ENCODE results near the gene C4A.
A peak's percentile ranks its signal among the peaks of the same experiment; 100 is the strongest.

GRCh38 chr6:31945507-31946369, 36.1 kb upstream of the C4A start, which contains the start of gene CFB:
- TF ChIP-seq RCOR1 (IDR thresholded peaks at IDR 0.05; ENCODE audit: insufficient replicate concordance, low read length) (no peak), SMC3 (IDR thresholded peaks at IDR 0.05; ENCODE audit: low read depth, low read length) (0 out of 2 replicates have a peak, but pooled peaks have one; percentile 2), POLR2A (IDR thresholded peaks at IDR 0.05; ENCODE audit: low read depth, low read length) (no peak), USF2 (IDR thresholded peaks at IDR 0.05; ENCODE audit: low read depth, low read length) (no peak), CEBPB (IDR thresholded peaks at IDR 0.05; ENCODE audit: low read depth, low read length) (peak; percentile 28; the same call in 1 of the 2 replicates), BHLHE40 (IDR thresholded peaks at IDR 0.05; ENCODE audit: low read depth, low read length) (no peak), MAZ (IDR thresholded peaks at IDR 0.05; ENCODE audit: borderline replicate concordance, low read depth, low read length) (peak; percentile 32; the same call in 1 of the 2 replicates), NFE2L2 (IDR thresholded peaks at IDR 0.05; ENCODE audit: low read depth, low read length) (no peak), MXI1 (IDR thresholded peaks at IDR 0.05; ENCODE audit: borderline replicate concordance, low read depth, low read length) (0 out of 2 replicates have a peak, but pooled peaks have one; percentile 26), ELK1 (IDR thresholded peaks at IDR 0.05; ENCODE audit: borderline replicate concordance, low read depth, low read length) (no peak), MAFK (IDR thresholded peaks at IDR 0.05; ENCODE audit: low read depth, low read length) (no peak), RFX5 (IDR thresholded peaks at IDR 0.05; ENCODE audit: low read depth, low read length) (no peak), RAD21 (IDR thresholded peaks at IDR 0.05; ENCODE audit: low read length) (no peak)
- TF ChIP-seq, protein P1, sequence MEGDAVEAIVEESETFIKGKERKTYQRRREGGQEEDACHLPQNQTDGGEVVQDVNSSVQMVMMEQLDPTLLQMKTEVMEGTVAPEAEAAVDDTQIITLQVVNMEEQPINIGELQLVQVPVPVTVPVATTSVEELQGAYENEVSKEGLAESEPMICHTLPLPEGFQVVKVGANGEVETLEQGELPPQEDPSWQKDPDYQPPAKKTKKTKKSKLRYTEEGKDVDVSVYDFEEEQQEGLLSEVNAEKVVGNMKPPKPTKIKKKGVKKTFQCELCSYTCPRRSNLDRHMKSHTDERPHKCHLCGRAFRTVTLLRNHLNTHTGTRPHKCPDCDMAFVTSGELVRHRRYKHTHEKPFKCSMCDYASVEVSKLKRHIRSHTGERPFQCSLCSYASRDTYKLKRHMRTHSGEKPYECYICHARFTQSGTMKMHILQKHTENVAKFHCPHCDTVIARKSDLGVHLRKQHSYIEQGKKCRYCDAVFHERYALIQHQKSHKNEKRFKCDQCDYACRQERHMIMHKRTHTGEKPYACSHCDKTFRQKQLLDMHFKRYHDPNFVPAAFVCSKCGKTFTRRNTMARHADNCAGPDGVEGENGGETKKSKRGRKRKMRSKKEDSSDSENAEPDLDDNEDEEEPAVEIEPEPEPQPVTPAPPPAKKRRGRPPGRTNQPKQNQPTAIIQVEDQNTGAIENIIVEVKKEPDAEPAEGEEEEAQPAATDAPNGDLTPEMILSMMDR (conservative IDR thresholded peaks at IDR 0.05; ENCODE audit: low read depth, low read length): no peak
